HG02970 (cell line): ENCODE data around the gene EMILIN2.

ENCODE experiments used
- ATAC-seq: cut with Tn5 transposase; IDR thresholded peaks from one replicate; pipeline ENCODE4 v1.9.1; 2021; ENCODE audit warnings: mild to moderate bottlenecking, moderate library complexity, moderate number of reproducible peaks; ENCODE audit not compliant: unreplicated experiment, low FRiP score

The EMILIN2 gene

GRCh38 chr18:2939317-2939716 is 92.5 kb downstream of the EMILIN2 start:
- no peak for ATAC-seq

- ATAC-seq = no peak
Measured at GRCh38 chr18:2948038-2948437, 101.2 kb downstream of the EMILIN2 start.

- no peak for ATAC-seq
Measured at GRCh38 chr18:2952605-2953004, 105.8 kb downstream of the EMILIN2 start.

- no peak for ATAC-seq
Measured at GRCh38 chr18:2953935-2954653, 107.3 kb downstream of the EMILIN2 start.

- ATAC-seq = no peak
Measured at GRCh38 chr18:2954869-2955645, 108.3 kb downstream of the EMILIN2 start.

GRCh38 chr18:2956056-2956455 is 109.2 kb downstream of the EMILIN2 start:
- no peak for ATAC-seq

GRCh38 chr18:2958819-2959298 is 112.1 kb downstream of the EMILIN2 start:
- ATAC-seq = no peak

- ATAC-seq = no peak
Measured at GRCh38 chr18:2959341-2959740, 112.5 kb downstream of the EMILIN2 start.

GRCh38 chr18:2960983-2961696 is 114.3 kb downstream of the EMILIN2 start:
- ATAC-seq = no peak

- no peak for ATAC-seq
Measured at GRCh38 chr18:2961821-2962220, 115.0 kb downstream of the EMILIN2 start.

GRCh38 chr18:2963048-2963447 is 116.2 kb downstream of the EMILIN2 start:
- no peak for ATAC-seq

- ATAC-seq = no peak
Measured at GRCh38 chr18:2964361-2965010, 117.7 kb downstream of the EMILIN2 start.
